ENCODE measurements around the gene THAP11.

- no peak for TF ChIP-seq POLR2AphosphoS5 (IDR thresholded peaks at IDR 0.05; ENCODE audit: low read depth, low read length)
- TF ChIP-seq POLR2A (IDR thresholded peaks at IDR 0.05; ENCODE audit: low read depth, low read length) = no peak
- no peak for TF ChIP-seq TAF1 (IDR thresholded peaks at IDR 0.05; ENCODE audit: low read depth, low read length)
- no peak for TF ChIP-seq SPI1 (IDR thresholded peaks at IDR 0.05; ENCODE audit: low read depth, low read length)
- TF ChIP-seq PAX5 (IDR thresholded peaks at IDR 0.05; ENCODE audit: insufficient read depth, low read length, severe bottlenecking) = no peak
- TF ChIP-seq POU2F2 (IDR thresholded peaks at IDR 0.05; ENCODE audit: low read depth, low read length) = no peak
Measured at GRCh38 chr16:67820608-67821259, 21.4 kb upstream of the THAP11 start.
